DLD1 (cell line): ENCODE measurements around the gene COL5A2.

Experiments
- in situ Hi-C: cut with HindIII; loops from 2 replicates; pipeline ENCODE4 v1.10.0; 2017; ENCODE audit warnings: low sequenced_read_pairs

COL5A2 gene

DNA sequence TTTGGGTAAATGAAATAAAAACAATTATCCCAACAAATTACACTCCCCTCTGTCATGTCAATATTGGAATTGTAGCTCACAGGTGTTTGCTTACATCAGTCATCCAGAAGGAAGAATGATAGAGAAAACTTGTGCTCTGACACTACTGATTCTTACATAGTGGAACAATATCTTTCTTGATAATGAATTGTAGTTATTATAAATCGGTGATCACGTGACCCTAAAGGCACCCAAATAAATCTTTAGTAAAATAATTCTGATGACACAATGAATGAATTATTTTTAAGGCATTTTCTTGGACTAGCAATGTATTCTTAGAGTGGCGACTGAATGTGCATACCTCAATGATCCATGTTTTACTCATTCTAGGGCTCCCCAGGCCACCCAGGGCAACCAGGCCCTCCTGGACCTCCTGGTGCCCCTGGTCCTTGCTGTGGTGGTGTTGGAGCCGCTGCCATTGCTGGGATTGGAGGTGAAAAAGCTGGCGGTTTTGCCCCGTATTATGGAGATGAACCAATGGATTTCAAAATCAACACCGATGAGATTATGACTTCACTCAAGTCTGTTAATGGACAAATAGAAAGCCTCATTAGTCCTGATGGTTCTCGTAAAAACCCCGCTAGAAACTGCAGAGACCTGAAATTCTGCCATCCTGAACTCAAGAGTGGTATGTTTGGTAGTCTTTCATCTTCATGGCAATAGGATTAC lies 170.9 kb downstream of the COL5A2 start:
- in situ Hi-C loops, result no loop called here

DNA sequence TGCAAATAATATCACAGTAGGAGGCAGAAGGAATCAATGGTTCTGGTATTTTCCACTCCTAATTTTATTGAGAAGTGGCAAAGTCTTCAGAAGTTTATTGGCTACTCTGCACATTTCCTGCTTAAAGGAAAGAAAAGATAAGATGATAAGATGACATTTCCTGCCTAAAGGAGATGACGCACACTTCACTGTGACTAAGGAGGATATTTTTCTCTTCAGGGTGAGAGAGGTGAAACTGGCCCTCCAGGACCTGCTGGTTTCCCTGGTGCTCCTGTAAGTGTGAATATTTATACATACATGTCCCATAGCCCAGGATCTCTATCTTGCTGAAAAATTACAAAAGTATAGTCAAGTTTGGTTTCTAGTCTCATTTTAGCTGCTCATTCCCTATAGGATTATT lies 177.5 kb downstream of the COL5A2 start:
- in situ Hi-C loops, result no loop called here

DNA sequence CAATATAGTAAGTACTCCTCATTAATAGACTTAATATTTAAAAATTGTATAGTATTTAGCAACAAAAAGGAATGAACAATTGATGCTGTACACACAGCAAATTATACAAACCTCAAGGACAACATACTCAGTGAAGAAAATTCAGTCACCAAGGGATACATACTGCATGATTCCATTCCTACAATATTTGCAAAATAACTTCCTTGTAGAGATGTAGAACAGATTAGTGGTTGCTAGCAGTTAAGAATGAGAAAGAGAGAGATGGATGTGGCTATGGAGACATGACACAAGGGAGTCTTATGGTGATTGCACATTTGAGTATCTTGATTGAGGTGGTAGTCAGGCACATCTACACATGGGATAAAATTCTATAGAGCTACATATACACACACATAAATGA lies 179.3 kb downstream of the COL5A2 start:
- in situ Hi-C loops, result no loop called here

DNA sequence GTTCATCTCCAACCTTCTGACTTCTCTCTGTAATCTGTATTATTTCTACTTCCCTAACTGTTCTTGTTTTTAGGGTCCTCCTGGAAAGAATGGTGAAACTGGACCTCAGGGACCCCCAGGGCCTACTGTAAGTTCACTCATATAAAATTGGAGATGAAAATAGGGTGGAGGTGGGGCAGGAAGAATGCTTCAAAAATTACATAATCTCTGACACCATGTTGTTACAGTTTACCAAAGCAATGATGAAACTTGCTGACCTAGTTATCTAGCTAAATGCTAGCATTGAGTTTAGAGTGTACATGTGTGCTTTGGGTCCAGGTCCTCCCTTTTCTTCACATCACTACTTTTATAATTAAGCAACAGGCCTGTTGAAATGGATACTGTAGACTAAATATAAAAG lies 182.3 kb downstream of the COL5A2 start:
- in situ Hi-C loops, result no loop called here

DNA sequence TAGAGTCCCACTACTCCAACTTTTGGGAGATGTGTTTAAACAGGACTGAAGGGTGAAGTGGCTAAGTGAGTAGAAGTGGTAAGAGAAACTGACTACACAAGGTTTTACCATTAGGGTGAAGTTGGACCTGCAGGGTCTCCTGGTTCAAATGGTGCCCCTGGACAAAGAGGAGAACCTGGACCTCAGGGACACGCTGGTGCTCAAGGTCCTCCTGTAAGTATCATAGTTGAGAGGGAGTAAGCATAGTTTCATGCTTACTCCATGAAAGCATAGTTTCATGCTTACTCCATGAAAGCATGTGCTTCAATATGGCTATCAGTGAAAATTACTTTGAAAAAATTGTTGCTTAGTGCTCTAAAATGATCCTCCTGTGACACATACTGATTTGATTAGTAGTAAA lies 186.3 kb downstream of the COL5A2 start:
- in situ Hi-C loops, result no loop called here

DNA sequence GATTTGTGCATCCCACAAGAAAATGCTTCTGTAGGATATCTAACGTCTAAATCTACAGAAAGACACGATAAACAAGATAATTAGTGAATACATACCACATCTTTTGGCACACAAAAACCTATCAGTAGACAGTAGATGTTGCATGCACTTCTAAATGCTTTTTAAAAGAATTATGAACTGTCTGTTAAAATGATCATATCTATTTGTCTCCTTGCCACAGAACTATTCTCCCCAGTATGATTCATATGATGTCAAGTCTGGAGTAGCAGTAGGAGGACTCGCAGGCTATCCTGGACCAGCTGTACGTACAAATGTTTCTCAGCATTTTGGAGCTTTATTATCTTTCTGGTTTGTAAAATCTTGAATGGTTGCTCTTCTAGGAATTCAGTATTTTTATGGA lies 192.7 kb downstream of the COL5A2 start:
- in situ Hi-C loops, result no loop called here

DNA sequence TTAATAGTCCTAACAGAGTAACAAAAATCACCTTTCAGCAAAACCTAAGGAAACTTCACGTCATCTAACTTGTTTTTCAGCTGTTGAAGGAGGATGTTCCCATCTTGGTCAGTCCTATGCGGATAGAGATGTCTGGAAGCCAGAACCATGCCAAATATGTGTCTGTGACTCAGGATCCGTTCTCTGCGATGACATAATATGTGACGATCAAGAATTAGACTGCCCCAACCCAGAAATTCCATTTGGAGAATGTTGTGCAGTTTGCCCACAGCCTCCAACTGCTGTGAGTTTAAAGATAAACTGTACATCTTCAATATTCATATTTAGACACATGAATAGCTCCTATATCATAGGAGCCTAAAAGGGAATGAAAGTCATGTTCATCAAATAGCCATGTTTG lies 194.9 kb downstream of the COL5A2 start:
- in situ Hi-C loops, result no loop called here

DNA sequence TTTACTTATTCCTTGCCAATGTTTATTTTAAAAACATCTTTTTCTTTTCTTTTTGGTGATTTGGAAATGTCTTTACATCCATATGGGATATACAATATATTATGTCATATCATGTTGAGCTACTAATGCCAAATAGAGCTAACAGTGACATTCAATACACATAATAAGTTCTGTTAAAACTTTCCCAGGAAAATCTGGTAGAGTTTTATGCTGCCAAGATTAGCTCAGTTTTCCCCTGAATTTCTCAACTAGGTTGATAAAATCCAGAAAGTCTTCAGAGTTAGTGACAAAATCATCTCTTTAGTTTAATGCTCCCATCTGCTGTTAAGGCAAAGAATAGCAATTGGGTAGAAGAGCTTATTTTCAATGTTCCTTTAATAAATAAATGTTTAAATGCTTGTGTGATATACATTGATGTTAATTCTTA lies 195.5 kb downstream of the COL5A2 start:
- in situ Hi-C loops, result no loop called here

DNA sequence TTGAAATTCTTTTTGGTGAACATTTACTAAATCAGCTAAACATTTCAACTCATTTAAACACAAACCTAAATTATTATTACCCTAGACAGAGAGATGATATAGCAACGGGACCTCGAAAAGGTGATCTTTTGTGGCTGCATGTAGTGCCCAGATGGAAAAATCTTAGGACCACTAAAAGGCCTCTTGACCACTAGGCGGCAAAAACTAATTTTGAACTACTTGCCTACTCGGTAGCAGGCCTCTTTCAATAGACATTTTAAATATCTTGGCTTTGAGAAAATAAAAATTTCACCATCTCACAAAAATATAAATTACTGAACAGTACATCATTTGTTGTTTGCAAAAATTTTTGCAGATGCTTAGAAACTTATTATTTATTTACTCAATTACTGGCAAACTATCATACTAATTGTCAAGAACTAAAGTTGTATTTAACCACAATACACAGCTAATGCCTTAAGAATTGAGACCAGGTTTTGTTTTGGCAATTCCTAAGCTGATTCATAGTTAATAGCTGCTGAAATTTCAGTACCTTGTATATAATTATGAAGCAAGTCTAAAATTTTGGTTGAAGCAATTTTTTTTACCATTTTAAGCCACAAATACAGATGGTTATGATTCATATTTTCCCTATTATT lies 196.0 kb downstream of the COL5A2 start:
- in situ Hi-C loops, result no loop called here
